ENCODE data around the gene CLPTM1.

CLPTM1 gene

DNA sequence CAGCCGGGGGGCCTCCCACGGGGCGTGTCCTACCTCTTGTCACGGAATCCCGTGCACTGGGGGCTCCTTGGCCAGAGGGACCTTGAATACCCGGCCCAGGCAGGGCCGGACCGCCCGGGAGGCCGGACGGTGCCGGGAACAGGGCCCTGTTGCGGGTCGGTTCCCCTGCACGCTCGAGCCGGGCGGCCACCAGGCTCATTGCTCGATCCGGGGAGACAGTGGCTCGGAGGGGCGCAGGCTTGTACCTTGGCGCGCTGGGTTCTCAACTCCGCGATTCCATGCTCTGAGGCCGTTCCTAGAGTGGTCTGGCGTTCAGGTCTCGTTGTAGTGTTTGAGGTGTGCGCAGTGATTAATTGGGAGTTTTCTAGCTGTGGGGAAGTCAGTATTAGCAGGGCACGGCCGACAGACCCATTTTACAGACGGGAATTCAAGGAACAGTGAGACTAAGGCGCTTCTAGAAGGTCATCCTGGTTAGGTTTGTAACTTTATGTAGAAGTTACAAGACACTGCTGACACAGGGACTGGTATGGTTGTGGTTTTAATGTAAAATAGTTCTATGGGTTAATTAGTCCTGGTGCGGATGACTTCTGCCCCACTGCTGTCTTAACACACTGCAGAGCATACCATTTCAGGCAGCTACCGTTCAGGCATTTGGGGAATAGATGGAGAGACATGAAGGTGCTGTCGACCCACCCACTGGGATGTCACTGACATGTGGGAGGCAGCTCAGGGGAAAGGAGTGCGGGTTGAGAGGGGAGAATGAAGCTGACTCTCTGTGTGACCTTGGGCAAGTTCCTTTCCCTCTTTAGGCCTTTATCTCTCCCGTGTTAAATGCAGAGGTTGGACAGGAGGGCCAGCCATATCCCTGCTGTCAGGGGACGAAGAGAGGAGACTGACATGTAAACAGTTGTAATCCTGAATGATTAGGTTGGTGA, 592 bp downstream of the CLPTM1 start:
- Histone ChIP-seq H3K27ac (no peak overlapping the region), H3K9ac (ENCODE audit: insufficient read length) (peak overlapping the region; percentile 98), H3K4me3 (peak overlapping the region; percentile 81), H3K36me3 (ENCODE audit: insufficient read depth, low read length) (peaks cover 4% of the 10 kb centered on the region; the same call in 1 of the 2 replicates), H3K9me3 (ENCODE audit: low read depth, low read length) (no peaks in the 10 kb centered on the region)
- no peak for DNase-seq (ENCODE audit: low read depth, low spot score)
- TF ChIP-seq POLR2AphosphoS5 (IDR thresholded peaks at IDR 0.05; ENCODE audit: borderline replicate concordance, low read depth, low read length): no peak

DNA sequence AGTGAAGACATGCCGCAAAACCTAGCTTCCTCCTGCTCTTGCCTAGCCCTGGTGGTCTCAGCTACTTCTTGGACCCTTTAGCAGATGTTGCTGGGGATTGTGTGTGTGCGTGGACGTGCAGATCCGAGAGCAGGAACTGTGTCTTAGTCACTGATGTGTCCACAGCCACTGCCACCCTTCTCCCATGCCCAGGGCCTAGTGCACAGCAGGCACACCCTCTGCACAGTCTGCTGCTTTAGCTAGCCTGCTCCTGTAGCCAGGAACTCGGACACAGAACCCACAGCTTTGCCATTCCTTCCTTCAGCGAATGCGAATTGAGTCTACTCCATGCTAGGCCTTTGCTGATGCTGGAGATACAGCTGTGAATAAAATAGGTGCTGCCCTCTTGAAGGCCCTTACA, 2.3 kb downstream of the CLPTM1 start:
- H3K36me3 ChIP-seq (ENCODE audit: insufficient read depth, low read length): peaks cover 14% of the 10 kb centered on the region; the same call in 1 of the 2 replicates
- no peak overlapping the region for H3K27ac ChIP-seq
- H3K9me3 ChIP-seq (ENCODE audit: low read depth, low read length): no peaks in the 10 kb centered on the region
- peak overlapping the region; percentile 98 for H3K9ac ChIP-seq (ENCODE audit: insufficient read length)
- DNase-seq (ENCODE audit: low read depth, low spot score): no peak
- TF ChIP-seq POLR2AphosphoS5 (IDR thresholded peaks at IDR 0.05; ENCODE audit: borderline replicate concordance, low read depth, low read length) (no peak), EZH2 (IDR thresholded peaks at IDR 0.05) (no peak), FOXP2 (optimal IDR thresholded peaks at IDR 0.05; ENCODE audit: control extremely low read depth, extremely low read length, insufficient read depth) (no peak)
- H3K4me3 ChIP-seq: no peak overlapping the region

DNA sequence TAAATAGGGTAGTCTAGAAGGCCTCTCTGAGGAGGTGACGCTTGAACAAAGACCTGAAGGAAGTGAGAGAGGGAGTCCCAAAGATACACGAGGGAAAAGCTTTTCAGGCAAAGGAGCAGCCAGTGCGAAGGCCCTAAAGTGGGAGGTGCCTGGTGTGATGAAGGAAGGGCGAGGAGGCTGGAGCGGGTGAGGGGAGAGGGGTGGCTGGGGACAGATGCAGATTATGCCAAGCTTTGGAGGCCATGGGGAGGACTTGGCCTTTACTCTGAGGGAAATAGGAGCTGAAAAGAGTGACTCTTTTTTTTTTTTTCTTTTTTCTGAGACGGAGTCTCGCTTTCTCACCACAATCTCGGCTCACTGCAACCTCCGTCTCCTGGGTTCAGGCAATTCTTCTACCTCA, 2.9 kb downstream of the CLPTM1 start:
- Histone ChIP-seq H3K27ac (no peak overlapping the region), H3K9me3 (ENCODE audit: low read depth, low read length) (no peaks in the 10 kb centered on the region), H3K9ac (ENCODE audit: insufficient read length) (no peak overlapping the region), H3K36me3 (ENCODE audit: insufficient read depth, low read length) (peaks cover 15% of the 10 kb centered on the region; the same call in 1 of the 2 replicates), H3K4me3 (no peak overlapping the region)
- DNase-seq (ENCODE audit: low read depth, low spot score): no peak
- TF ChIP-seq POLR2AphosphoS5 (IDR thresholded peaks at IDR 0.05; ENCODE audit: borderline replicate concordance, low read depth, low read length) (no peak), FOXP2 (optimal IDR thresholded peaks at IDR 0.05; ENCODE audit: control extremely low read depth, extremely low read length, insufficient read depth) (no peak)

DNA sequence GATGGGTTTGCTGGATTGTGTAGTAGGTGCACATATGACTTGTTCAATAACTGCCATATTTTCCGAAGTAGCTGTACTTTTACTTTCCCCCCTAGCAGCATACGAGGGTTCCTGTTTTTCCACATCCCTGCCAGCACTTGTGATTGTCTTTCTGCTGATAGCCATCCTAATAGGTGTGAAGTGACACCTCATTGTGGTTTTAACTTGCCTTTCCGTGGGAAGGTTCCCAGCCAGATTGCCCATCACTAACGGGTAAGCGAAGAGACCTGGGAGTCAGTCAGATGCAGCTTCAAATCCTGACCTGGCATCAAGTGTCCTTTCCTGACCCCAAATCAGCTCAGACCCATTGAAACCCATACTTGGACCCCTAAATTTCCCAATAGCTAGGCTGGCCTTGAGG, 4.5 kb downstream of the CLPTM1 start:
- H3K27ac ChIP-seq: no peak overlapping the region
- H3K9ac ChIP-seq (ENCODE audit: insufficient read length): no peak overlapping the region
- DNase-seq (ENCODE audit: low read depth, low spot score): no peak
- H3K36me3 ChIP-seq (ENCODE audit: insufficient read depth, low read length): peaks cover 18% of the 10 kb centered on the region; the same call in 1 of the 2 replicates
- H3K4me3 ChIP-seq: no peak overlapping the region
- no peaks in the 10 kb centered on the region for H3K9me3 ChIP-seq (ENCODE audit: low read depth, low read length)
- TF ChIP-seq FOXP2 (optimal IDR thresholded peaks at IDR 0.05; ENCODE audit: control extremely low read depth, extremely low read length, insufficient read depth) (no peak), EZH2 (IDR thresholded peaks at IDR 0.05) (no peak), POLR2AphosphoS5 (IDR thresholded peaks at IDR 0.05; ENCODE audit: borderline replicate concordance, low read depth, low read length) (no peak)

DNA sequence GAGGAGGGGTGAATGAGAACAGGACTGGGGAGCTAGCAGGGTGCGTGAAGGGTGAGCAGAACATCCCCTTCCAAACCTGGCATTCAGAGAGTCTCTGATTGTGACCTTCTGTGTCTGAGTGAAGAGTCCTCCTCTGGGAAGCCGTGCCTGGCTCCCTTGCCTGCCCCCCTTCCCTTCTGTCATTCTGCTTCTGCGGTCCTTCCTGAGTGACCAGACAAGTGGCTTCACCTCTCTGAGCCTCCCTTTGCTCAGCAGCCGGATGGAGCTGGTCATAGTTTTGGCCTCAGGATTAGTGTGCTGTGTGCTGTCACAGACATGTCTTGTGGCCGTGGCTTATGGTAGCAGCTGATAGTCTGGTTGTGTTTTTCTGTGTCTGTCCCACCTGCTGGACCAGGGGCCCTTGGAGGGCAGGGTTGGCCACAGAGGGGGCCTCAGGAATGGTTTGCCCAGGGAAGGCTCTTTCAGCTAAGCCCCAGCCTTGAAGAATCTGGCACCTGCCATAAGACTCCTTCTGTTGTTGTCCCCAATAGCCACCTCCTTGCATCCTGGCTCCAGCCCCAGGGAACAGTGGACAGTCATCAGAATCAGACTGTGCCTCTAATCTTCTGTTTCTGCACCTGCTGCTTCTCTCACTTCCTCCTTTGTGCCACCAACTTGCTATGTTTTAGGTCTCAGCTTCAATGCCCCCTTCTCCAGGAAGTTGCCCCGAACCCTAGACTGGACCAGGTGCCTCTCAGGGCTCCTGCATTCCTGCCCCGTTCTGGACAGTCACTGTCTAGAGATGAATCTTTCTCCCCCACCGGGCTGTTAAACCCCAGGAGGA, 5.9 kb downstream of the CLPTM1 start:
- Histone ChIP-seq H3K9ac (ENCODE audit: insufficient read length) (no peak overlapping the region), H3K27ac (no peak overlapping the region), H3K9me3 (ENCODE audit: low read depth, low read length) (no peaks in the 10 kb centered on the region), H3K36me3 (ENCODE audit: insufficient read depth, low read length) (peaks cover 21% of the 10 kb centered on the region; the same call in 1 of the 2 replicates), H3K4me3 (no peak overlapping the region)
- TF ChIP-seq FOXP2 (optimal IDR thresholded peaks at IDR 0.05; ENCODE audit: control extremely low read depth, extremely low read length, insufficient read depth) (no peak), POLR2AphosphoS5 (IDR thresholded peaks at IDR 0.05; ENCODE audit: borderline replicate concordance, low read depth, low read length) (no peak), EZH2 (IDR thresholded peaks at IDR 0.05) (no peak)
- no peak for DNase-seq (ENCODE audit: low read depth, low spot score)

DNA sequence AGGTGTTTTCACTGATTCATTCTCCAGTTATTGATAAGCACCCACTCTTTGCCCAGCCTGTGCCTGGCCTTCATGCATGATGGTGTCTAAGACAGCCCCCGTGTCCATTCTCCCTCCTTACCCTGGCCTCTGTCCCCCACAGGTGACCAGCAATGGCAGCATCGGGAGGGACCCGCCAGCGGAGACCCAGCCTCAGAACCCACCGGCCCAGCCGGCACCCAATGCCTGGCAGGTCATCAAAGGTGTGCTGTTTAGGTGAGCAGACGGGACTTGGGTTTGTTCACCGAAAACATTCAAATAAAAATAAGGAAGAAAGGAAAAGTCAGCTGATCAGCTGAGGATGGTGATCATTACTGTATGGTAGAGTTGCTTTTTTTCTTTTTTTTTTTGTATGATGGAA, 6.6 kb downstream of the CLPTM1 start:
- no peak overlapping the region for H3K27ac ChIP-seq
- peaks cover 21% of the 10 kb centered on the region; the same call in 1 of the 2 replicates for H3K36me3 ChIP-seq (ENCODE audit: insufficient read depth, low read length)
- DNase-seq (ENCODE audit: low read depth, low spot score): no peak

DNA sequence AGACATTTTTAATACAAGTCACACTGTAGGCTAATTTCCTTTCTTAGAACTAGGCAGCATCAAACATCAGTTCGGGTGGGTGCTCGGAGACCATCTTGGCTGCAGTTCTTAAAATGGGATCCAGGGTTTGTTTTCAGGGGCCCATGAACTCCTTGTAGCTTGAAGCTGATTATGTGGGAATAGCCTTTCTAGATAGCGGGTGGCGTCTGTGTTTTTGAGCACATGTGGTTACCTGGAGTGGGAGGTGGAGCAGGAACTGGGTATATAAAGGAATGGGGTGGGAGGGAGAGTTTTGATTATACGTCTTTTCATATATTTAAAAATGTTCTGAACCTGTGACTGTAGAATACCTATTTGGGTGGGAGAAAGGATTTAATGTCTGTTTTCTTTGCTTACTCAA, 12.9 kb downstream of the CLPTM1 start:
- H3K36me3 ChIP-seq (ENCODE audit: insufficient read depth, low read length): peaks cover 19% of the 10 kb centered on the region
- no peak for DNase-seq (ENCODE audit: low read depth, low spot score)
- H3K9ac ChIP-seq (ENCODE audit: insufficient read length): no peak overlapping the region
- H3K4me3 ChIP-seq: no peak overlapping the region
- H3K9me3 ChIP-seq (ENCODE audit: low read depth, low read length): no peaks in the 10 kb centered on the region
- no peak for TF ChIP-seq FOXP2 (optimal IDR thresholded peaks at IDR 0.05; ENCODE audit: control extremely low read depth, extremely low read length, insufficient read depth)
- TF ChIP-seq EZH2 (IDR thresholded peaks at IDR 0.05): no peak
- no peak for TF ChIP-seq POLR2AphosphoS5 (IDR thresholded peaks at IDR 0.05; ENCODE audit: borderline replicate concordance, low read depth, low read length)
- H3K27ac ChIP-seq: 0 out of 2 replicates have a peak overlapping the region, but pooled peaks have one; percentile 31

More for the DNA sequence above, 6.6 kb downstream of the CLPTM1 start:
- TF ChIP-seq POLR2AphosphoS5 (IDR thresholded peaks at IDR 0.05; ENCODE audit: borderline replicate concordance, low read depth, low read length) (no peak), EZH2 (IDR thresholded peaks at IDR 0.05) (no peak), FOXP2 (optimal IDR thresholded peaks at IDR 0.05; ENCODE audit: control extremely low read depth, extremely low read length, insufficient read depth) (no peak)
- no peak overlapping the region for H3K4me3 ChIP-seq
- H3K9ac ChIP-seq (ENCODE audit: insufficient read length): no peak overlapping the region
- H3K9me3 ChIP-seq (ENCODE audit: low read depth, low read length): no peaks in the 10 kb centered on the region

DNA sequence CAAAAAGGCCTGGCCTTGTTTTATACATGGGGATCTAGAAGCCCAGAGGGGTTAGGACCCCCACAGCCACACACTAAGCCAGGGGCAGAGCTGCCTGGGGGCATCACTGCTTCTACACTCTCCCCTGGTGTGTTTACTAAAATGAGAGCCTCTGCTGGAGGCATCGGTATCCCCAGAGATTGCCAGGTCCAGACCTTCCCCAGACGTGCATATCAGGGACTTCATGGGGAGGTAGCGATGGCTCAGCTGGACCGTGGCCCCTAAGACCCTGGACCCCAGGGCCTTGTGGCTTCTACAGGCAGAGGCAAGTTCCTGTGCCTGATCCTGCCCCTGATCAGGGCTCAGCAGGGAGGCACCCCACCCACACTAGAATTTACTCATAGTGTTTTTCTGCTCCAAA, 13.5 kb downstream of the CLPTM1 start:
- TF ChIP-seq EZH2 (IDR thresholded peaks at IDR 0.05): no peak
- no peak for TF ChIP-seq FOXP2 (optimal IDR thresholded peaks at IDR 0.05; ENCODE audit: control extremely low read depth, extremely low read length, insufficient read depth)
- no peak for TF ChIP-seq POLR2AphosphoS5 (IDR thresholded peaks at IDR 0.05; ENCODE audit: borderline replicate concordance, low read depth, low read length)
- Histone ChIP-seq H3K27ac (no peak overlapping the region), H3K9me3 (ENCODE audit: low read depth, low read length) (no peaks in the 10 kb centered on the region), H3K9ac (ENCODE audit: insufficient read length) (no peak overlapping the region), H3K36me3 (ENCODE audit: insufficient read depth, low read length) (peaks cover 22% of the 10 kb centered on the region), H3K4me3 (no peak overlapping the region)
- DNase-seq (ENCODE audit: low read depth, low spot score): no peak
